Measurements from ENCODE around the gene CMIP.
"Not testable (repeated sequence)": the region's sequence is repeated elsewhere in the genome, so short reads cannot be mapped to it uniquely, and the experiment has no call there.

CMIP gene

DNA sequence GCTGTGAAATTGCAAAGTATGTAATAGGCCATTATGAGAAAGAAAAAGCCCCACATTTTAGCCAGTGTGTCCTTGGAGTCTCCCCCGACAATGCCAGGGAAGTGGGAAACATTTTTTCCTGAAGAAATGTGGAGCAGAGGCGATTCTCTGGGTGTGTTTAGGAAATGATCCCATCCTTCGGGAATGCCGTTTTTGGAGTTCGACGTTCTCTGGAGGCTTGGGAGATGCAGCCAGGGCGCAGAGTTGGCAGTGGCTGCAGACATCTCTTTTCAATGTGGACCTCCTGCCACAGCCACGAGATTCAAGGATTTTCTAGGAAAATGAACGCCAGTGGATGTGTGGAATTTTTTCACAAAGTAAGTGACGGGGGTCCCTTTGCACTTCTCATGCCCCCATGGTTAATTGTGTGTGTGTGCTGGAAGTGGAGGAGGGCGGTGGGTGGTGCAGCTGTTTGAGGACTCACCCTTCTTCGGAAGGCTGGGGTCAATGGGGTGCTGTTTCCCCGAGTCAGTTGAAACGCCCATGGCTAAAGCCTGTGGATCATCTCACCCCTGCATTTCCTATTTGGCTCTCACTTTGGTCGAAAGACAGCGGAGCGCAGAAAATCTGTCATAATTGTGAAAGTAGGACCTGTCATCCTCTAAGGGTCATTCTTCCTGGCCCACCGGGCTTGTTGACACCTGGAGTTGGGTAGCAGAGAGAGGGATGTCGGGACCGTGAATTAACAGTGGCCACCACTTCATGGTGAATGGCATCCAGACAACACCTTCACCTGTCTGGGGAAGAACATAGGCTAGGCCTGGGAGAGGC is 73.2 kb downstream of the CMIP start:
- no peak for DNase-seq (ENCODE audit: low spot score)

DNA sequence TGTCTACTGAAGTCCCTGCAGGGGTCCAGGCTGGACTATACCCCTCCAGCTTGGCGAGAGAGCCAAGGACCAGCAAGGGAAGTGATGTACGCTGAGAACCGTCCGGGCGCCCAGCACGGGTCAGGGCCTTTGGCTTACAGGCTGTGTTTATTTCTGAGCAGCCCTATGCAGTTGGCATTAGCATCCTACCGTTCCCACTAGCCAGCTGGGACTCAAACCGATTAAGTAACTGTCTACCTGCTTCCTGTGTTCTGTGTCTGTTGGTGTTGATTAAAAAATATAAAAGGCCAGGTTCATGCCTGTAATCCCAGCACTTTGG is 73.8 kb downstream of the CMIP start:
- DNase-seq (ENCODE audit: low spot score): no peak

DNA sequence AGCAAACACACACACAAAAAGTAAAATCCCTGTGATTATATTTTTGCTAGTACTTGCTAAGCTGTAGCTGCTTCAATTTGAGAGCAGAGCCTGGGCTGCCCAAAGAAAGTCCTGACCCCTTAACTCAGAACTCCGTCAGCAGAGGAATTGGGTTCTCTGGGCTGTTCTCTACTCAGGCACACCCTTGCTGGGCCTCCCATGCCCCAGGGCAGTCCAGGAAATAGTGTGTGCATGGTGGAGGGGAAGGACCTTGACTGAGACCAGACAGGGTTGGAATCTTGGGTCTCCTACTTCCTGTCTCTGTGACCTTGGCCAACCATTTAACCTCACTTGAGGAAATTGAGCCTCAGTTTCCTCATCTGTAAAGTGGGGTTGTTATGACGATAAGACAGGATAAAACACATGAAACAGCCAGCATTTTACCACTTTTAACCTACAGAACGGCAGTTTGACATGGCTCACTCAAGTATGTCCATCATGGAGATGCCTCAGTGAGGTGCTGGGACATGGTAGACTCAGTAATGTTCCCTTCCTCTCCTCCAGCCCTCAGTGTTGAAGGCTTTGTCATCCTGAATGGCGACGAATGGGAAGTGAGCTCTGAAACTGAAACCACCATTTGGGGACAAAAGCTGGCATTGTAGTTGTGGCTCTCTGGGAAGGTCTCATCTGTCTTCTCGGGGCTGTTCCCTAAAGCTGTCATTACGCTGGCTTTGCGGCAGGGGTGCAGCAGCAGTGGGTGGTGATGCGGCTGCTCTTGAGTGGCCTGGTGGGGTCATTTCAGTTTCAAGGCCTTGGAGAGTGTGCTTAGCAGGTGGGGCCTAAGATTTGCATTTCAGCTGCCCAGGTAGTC is 74.9 kb downstream of the CMIP start:
- no peak for DNase-seq (ENCODE audit: low spot score)

DNA sequence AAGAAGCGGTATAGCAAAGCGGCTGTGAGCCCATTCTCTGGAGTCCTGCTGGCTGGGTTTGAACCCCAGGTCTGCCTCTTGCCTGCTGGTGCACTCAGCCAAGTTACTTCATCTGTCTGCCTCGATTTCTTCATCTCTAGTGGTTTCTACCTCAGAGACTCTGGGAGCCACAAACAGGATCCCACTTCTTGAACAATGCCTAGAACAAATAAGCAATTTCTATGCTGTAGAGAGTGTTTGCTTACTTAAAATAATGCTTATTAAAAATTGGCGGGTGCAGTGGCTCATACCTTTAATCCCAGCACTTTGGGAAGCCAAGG is 75.5 kb downstream of the CMIP start:
- DNase-seq (ENCODE audit: low spot score): no peak

DNA sequence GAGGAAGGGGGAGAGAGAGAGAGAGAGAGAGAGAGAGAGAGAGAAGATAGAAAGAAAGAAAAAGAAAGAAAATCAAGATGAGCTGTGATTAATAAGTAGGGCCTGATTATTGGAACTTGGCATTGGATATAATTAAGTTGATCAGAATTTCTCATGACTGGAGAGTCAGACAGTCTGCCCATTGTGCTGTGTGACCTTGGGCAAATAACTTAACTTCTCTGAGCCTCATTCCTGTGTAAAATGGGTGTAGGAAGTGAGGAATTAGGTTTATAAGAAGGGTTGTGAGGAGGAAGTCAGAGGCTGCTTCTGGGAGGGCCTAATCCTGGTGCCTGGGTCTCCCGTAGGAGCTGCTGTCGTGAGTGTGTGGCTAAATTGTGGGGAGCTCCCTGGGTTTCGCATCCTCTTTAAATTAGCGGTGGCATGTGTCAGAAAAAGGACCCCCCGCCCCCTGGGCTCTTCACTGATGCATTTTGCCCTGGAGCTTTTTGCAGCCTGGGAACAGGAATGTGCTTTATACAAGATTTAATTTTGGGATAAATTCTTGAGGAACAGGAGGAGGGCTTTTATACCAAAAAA is 76.0 kb downstream of the CMIP start:
- no peak for DNase-seq (ENCODE audit: low spot score)

DNA sequence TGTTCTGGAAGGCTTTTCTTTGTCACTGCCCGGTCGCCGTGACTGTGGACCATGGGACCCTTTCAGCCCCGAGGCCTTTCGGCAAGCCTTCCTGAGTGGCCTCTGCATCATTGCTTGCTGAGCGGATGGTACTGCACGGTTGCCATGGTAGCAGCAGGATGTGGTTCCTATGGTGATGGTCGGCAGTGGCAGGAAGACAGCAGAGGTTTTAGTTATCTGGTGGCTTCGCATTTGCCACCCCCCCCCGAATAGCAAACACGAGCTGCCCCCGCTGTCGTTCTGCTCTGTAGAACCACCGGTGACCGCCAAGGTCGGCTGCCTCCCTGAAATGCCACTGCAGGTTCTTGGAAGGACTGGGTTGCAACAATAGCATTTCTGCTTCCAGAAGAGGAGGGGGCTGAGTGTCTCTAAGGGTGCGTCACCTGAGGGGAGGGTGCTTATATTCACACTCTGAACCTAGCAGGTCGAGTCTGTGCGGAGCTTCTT is 76.6 kb downstream of the CMIP start:
- no peak for DNase-seq (ENCODE audit: low spot score)

DNA sequence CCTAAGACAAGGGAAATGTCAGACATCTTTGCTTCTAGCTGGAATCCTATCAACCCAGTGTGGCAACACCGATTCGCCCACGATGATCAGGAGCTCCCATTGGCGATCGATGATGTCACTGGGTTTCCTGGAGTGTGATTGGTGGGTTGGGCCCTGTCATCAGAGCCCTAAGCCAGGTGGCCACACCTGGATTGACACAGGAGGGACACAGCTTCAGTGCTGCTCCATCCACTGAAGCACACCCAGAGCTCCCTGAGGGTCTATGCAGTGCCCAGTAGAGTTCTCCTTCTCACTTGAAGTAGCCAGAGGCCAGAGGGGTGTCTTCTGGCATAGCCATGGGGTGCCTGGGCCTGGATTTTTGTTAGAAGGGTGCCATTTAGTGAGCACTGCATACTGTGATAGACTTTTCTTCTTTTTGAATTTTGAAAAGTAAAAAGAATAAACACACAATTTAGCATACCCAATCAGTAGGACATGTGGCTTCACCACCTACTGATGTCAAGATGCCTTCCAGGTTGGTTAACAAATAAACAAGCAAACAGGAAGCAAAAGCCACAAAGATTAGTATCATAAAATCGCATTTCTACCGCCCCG is 77.6 kb downstream of the CMIP start:
- DNase-seq (ENCODE audit: low spot score): no peak

DNA sequence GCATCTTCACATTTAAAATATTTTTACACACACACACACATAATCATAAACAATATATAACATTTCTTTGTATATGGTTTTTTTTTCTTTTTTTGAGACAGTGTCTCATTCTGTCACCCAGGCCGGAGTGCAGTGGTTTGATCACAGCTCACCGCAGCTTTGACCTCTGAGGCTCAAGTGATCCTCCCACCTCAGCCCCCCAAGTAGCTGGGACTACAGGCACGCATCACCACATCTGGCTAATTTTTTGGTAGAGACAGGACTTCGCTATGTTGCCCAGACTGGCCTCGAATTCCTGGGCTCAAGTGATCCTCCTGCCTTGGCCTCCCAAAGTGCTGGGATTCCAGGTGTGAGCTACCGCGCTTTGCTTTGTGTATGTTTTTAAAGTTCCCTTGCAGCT is 78.2 kb downstream of the CMIP start:
- not testable (repeated sequence) for DNase-seq (ENCODE audit: low spot score)

DNA sequence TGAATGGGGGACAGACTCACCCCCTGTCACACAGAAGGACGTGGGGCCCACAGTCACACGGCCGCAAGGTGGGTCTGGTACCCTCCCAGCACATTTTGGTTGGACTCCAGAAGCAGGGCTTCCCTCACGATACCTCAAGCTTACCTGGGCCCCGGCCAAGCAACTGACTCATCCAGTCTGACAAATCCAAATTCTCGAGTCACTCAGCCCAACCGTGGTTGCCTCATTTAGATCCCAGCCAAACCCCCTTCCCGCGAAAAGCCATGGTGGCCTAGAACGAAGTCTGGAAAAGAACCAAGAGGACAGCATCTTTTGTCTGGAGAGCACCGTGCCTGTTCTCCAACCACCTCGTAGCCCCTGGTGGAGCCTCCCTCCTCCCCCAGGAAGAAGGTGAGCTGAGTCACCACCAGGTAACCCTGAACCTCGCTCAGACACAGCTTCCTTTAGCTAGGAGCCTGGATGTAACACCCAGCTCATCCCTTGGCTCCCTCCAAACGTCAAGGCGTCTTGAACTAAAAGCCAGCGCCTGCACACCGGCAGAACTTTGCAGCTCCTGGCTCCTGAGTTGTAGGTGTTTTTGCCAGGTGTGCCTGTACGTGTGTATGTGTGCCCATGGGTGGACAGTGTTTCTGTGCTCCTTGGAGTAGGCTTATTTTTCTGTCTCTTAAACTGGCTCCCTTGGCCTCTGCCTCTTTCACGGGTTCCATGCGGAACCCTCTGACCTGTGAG is 78.9 kb downstream of the CMIP start:
- no peak for DNase-seq (ENCODE audit: low spot score)

DNA sequence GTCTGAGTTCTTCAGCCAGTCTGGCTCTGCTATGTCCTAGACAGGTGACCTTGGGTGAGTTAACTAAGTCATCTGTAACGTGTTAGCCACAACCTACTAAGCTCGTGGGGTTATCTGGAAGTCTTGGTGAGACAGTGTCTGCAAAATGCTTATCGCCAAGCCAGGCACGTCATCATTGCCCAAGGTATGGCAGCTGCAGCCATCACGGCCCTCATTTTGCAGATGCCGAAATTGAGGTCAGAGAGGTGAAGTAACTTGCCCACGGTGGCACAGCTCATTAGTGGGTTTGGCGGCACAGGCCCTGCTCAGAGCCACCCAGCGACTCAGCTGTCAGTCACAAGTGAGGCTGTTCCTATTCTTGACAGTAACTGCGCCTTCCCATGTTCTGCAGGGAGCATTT is 79.8 kb downstream of the CMIP start:
- no peak for DNase-seq (ENCODE audit: low spot score)

DNA sequence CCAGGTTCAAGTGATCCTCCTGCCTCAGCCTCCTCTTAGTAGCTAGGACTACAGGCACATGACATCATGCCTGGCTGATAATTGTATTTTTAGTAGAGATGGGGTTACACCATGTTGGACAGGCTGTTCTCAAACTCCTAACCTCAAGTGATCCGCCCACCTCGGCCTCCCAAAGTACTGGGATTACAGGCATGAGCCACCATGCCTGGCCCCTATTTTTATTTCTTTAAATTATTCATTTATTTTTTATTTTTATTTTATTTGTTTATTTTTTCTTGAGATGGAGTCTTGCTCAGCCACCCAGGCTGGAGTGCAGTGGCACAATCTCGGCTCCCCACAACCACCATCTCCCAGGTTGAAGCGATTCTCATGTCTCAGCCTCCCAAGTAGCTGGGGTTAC is 80.3 kb downstream of the CMIP start:
- DNase-seq (ENCODE audit: low spot score): not testable (repeated sequence)

DNA sequence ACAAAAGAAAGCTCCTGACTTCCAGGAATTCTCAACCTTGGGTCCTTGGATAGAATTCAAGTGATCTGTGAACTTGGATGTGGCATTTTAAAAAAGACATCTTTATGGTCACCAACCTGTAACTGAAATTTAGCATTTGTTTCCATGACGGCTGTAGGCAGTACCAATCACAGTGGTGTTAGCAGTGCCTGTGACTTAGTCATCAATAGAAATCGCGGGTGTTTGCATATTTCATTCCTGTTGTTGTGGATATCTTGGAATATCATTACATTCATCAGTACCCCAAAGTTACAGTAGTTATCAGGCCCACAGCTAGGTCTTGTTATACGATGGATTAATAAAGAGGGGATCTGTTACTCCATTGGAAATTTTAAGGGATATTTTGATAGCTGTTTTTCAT is 81.6 kb downstream of the CMIP start:
- no peak for DNase-seq (ENCODE audit: low spot score)

DNA sequence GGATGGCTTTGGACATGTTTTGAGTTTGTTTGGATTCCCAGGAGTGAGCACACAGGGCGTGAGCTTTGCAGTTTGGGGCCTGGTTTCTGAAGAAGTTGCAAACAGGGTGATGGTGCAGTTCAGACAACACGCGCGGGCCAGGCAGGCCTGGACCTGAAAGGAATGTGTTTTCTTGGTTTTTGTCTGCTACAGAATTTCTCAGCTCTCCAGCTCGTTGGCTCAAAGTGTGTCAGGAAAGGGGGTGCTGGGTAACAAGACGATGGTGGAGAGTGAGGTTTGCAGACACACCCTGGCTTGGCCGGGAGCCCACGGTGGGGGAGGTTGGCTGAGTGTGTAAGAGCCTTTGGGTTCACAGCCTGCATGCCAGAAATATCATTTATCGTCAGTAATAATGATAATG is 82.3 kb downstream of the CMIP start:
- DNase-seq (ENCODE audit: low spot score): no peak

DNA sequence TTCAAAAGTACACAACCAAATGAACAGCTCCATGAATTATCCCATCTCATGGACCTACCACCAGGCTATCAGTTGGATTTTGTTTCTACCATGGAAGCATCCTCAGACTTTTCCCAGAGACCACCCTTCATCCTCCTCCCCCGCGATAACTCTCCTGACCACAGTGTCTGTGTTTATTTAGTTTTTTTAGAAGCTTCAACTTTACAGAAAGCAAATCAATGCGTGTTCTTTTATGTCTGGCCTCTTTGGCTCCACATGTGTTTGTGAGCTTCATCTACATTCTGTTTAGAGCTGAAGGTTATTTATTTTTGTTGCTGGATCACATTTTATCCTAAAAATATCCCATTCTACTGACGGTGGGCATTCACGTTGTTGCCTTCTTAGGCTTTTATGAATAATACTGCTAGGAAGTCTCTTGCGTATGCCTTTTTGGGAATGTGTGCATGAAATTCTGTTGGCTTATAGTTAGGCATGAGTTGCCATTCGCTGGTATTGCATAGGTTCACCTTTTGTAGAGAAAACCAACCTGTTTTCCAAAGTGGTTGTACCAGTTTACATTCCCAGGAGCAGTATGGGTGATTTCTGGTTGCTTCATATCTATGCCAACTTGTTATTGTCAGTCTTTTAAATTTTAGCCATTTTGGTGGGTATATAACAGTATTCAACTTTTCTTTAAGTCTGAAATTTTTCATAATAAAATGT is 83.0 kb downstream of the CMIP start:
- no peak for DNase-seq (ENCODE audit: low spot score)

DNA sequence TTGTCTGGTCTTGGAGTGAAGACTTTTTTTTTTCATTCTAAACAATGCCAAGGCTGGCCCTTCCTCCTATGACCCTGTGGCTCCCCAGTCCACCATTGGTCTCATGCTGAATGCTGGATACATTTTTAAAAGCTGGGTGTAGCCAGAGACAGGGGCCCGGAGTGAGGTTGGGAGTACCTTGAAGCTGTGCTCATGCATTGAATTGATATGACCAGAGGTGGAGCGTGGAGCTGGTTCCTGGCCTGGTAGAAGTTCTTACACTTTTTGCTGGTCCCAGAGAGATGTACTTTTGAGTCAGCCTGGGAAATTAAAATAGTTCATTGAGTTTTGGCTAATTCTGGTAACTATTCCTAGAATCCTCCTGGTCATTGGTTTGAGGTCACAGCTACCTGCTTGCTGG is 83.6 kb downstream of the CMIP start:
- no peak for DNase-seq (ENCODE audit: low spot score)

DNA sequence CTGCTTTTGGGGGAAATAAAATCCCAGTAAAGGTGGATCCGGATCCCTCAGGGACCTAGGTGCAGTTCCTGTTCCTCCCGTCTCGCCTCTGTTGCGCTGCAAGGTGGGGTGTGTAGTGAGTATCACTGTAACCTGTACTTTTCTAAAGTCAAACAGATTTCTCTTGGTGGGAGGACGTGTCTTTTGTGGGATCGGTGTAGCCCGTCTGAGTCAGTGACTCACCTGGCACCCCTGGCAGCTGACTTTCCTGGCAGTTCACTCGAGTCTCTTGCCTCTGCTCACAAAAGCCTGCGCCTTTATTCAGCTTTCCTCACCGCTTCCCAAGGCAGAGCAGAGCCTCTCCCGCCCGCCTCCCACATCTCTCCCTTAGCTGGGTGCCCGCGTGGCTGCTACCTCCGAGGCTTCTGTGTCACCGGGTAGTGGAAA is 85.7 kb downstream of the CMIP start:
- no peak for DNase-seq (ENCODE audit: low spot score)

DNA sequence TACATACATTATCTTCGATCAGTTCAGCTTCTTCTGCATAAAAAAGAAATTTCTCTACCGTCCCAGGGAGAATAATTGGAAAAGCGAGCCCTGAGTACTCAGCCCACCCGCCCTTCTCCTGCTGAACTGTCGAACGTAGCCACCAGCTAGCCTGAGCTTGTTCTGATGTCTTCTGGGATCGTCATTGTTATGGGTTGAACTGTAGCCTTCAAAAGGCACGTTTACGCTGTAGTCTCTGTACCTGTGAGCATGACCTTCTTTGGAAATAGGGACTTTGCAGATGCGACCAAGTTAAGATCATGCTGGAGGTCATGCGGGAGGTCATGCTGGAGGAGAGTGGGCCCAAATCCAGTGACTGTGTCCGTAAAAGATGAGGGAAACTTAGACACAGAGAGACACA is 86.2 kb downstream of the CMIP start:
- no peak for DNase-seq (ENCODE audit: low spot score)

DNA sequence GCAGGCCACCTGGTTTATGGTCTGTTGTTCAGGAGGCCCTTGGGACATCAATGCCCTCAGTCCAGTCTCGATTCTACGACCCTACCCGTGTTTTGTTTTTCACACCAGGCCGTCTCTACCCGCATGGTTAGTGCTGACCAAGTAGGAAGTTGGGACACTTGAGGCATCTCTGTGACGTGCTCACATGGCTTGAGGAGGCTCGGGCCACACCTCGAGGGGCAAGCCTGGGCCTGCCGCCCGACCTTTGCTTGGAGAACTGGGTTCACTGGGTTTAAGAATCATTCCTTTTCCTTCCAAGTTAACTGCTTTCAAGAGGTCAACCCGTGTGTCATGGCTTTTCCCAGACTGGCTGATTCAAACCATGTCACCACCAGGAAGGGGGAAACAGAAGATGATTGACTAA is 86.8 kb downstream of the CMIP start:
- no peak for DNase-seq (ENCODE audit: low spot score)

DNA sequence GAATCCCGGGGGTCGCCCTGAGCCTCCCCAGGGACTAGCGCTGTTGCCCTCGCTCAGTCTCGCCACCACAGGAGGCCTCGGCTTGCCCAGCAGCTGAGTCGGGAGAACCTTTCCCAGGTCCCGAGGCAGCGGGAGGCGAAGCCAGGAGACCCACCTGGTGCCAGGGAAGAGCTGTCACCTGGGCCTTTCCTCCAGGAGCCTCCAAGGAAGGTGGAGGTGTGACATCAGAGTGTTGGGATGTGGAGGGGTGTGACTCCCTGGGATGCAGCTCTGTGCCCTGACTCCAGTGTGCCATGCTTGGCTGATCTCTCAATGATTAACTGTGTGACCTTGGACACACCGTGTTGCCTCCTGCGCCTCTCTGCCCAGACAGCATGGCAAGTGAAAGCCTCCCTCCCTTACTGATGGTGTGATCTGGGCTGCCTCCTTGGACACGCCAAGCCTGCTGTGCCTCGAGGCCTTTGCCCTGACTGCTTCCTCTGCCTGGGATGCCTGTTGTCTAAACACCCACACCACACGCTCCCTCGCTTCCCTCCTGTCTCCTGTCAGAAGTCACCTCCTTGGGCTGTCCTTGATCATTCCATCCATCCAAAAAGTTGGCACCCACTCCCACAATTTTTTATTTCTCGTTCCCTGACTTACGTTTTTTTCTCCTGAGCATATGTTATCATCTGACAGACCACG is 88.0 kb downstream of the CMIP start:
- no peak for DNase-seq (ENCODE audit: low spot score)

DNA sequence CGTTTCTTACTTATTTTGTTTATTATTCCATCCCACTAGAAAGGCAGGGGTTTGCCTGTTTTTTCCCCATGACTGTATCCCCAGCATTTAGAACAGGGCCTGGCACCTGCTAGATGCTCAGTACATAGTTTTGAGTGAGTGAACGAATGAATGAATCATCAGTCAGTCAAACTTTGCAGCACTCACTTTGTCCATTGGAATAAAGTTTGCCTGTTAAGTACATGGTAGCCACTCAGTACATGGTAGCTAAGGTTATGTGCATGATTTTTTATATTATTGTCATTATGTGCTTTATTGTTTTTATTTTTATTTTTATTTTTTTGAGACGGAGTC is 88.5 kb downstream of the CMIP start:
- DNase-seq (ENCODE audit: low spot score): no peak
